Esophagus squamous epithelium (tissue), 5 donors: ENCODE measurements around the gene GABBR2. TPM values are rescaled to one million over a fixed set of nuclear protein-coding genes. Genes with fewer than 3 reads are reported as not detected.

Experiments used
- DNase-seq: peaks from one replicate; lab custom pipeline; 2025; lab: John Stamatoyannopoulos, UW
- H3K27ac ChIP-seq, 4 donors: fragments of 200-600 bp; sonication (generic); one replicate each; pipeline ENCODE4 v1.5.1; 2016 to 2019; ENCODE audit warnings: mild to moderate bottlenecking in 1 of 4
- H3K27me3 ChIP-seq, 4 donors: fragments of 200-600 bp; sonication (generic); 1 replicate in 3 of 4; 2 replicates in 1 of 4; pipeline versions ENCODE4 v1.5.1 to v1.6.0; 2017 to 2021; ENCODE audit warnings: antibody characterized with exemption in 1 of 4
- H3K36me3 ChIP-seq, 3 donors: fragments of 200-600 bp; sonication (generic); one replicate each; pipeline ENCODE4 v1.5.1; 2016 to 2019
- H3K4me1 ChIP-seq, 3 donors: fragments of 200-600 bp; sonication (generic); one replicate each; pipeline ENCODE4 v1.5.1; 2017 to 2019
- H3K4me3 ChIP-seq, 4 donors: fragments of 200-600 bp; sonication (generic); 1 replicate in 3 of 4; 2 replicates in 1 of 4; pipeline ENCODE4 v1.5.1; 2016 to 2019; ENCODE audit warnings: mild to moderate bottlenecking in 2 of 4, moderate library complexity in 1 of 4
- H3K9me3 ChIP-seq, 3 donors: fragments of 200-600 bp; sonication (generic); one replicate each; pipeline ENCODE4 v1.5.1; 2016 to 2019
- CTCF ChIP-seq, 6 experiments: fragments of 450-650 bp in 4 of 6; fragments of 200-600 bp in 2 of 6; sonication (generic) in 2 of 6; IDR thresholded peaks; one replicate each; pipeline ENCODE4 v1.5.1; 2016 to 2019; ENCODE audit warnings: antibody characterized with exemption in 6 of 6, mild to moderate bottlenecking in 4 of 6, moderate library complexity in 4 of 6
- POLR2A ChIP-seq, 4 donors: fragments of 450-650 bp; IDR thresholded peaks; one replicate each; pipeline ENCODE4 v1.6.1; 2017; ENCODE audit warnings: antibody characterized with exemption in 4 of 4, mild to moderate bottlenecking in 4 of 4, moderate library complexity in 3 of 4
- WGBS, 2 donors: methylation state at CpG; one replicate each; pipeline ENCODE4 v1.1.5; 2018; 5-methylcytosine and 5-hydroxymethylcytosine counted together
- intact Hi-C: fragments of 100-400 bp; cut with DNase I; formaldehyde crosslinking; loops from one replicate; pipeline ENCODE4 v1.15.0; 2022
- total RNA-seq, 4 donors: library from RNA; depleted of rRNA; stranded (reverse); fragments of >200 nt; gene quantifications; one replicate each; pipeline ENCODE4 v1.1.0, GENCODE V29; 2016
- donor health status: DM: yes; HTN: yes; CAD: no.

GABBR2 gene
- total RNA-seq, 4 donors from 2014 or later = not detected

GRCh38 chr9:98706651-98707165 is 2.0 kb downstream of the GABBR2 start:
- Histone ChIP-seq H3K27me3 (peaks cover 9 to 97% (median 23%) of the 10 kb centered on the region in 4 donors), H3K9me3 (no peaks in the 10 kb centered on the region), H3K27ac (no peak overlapping the region), H3K4me3 (no peak overlapping the region), H3K36me3 (no peaks in the 10 kb centered on the region), H3K4me1 (peaks cover 4 to 27% (median 7%) of the 10 kb centered on the region in 3 donors)
- no peak for DNase-seq
- TF ChIP-seq POLR2A (IDR thresholded peaks at IDR 0.05) (no peak), CTCF (IDR thresholded peaks at IDR 0.05) (no peak)
- WGBS, 2 donors = 6 to 7% methylated on average over 9 to 13 of the region's 15 CpGs
- intact Hi-C loops = no loop called here

GRCh38 chr9:98702835-98703380 is 5.8 kb downstream of the GABBR2 start:
- 41% methylated on average over 2 of the region's 2 CpGs; no CpG with 5 or more reads in 1 of the 2 donors for WGBS, 2 donors
- DNase-seq = no peak
- H3K9me3 ChIP-seq = no peaks in the 10 kb centered on the region
- TF ChIP-seq POLR2A (IDR thresholded peaks at IDR 0.05) = no peak
- TF ChIP-seq CTCF (IDR thresholded peaks at IDR 0.05) = no peak
- intact Hi-C loops = no loop called here
- H3K36me3 ChIP-seq = no peaks in the 10 kb centered on the region
- H3K4me1 ChIP-seq = peaks cover 0 to 12% (median 7%) of the 10 kb centered on the region in 3 donors
- no peak overlapping the region for H3K27ac ChIP-seq
- H3K4me3 ChIP-seq = no peak overlapping the region
- peaks cover 6 to 91% (median 9%) of the 10 kb centered on the region in 4 donors for H3K27me3 ChIP-seq

GRCh38 chr9:98702340-98702739 is 6.4 kb downstream of the GABBR2 start:
- intact Hi-C loops = no loop called here
- Histone ChIP-seq H3K9me3 (no peaks in the 10 kb centered on the region), H3K27ac (no peak overlapping the region), H3K4me1 (peaks cover 0 to 7% (median 2%) of the 10 kb centered on the region in 3 donors), H3K36me3 (no peaks in the 10 kb centered on the region), H3K27me3 (peaks cover under 1 to 85% (median 4%) of the 10 kb centered on the region in 4 donors), H3K4me3 (no peak overlapping the region)
- WGBS, 2 donors = 81 to 89% methylated on average over 8 of the region's 8 CpGs
- no peak for TF ChIP-seq POLR2A (IDR thresholded peaks at IDR 0.05)
- TF ChIP-seq CTCF (IDR thresholded peaks at IDR 0.05) = no peak
- DNase-seq = no peak

- H3K4me1 ChIP-seq = no peaks in the 10 kb centered on the region
- H3K4me3 ChIP-seq = no peak overlapping the region
- 40 to 61% methylated on average over 6 to 7 of the region's 7 CpGs for WGBS, 2 donors
- DNase-seq = no peak
- no peak overlapping the region for H3K27ac ChIP-seq
- TF ChIP-seq POLR2A (IDR thresholded peaks at IDR 0.05) = no peak
- no peak for TF ChIP-seq CTCF (IDR thresholded peaks at IDR 0.05)
- intact Hi-C loops = no loop called here
- H3K36me3 ChIP-seq = no peaks in the 10 kb centered on the region
- no peaks in the 10 kb centered on the region for H3K9me3 ChIP-seq
- peaks cover 0 to 77% (median 0%) of the 10 kb centered on the region in 4 donors for H3K27me3 ChIP-seq
Observed at GRCh38 chr9:98701576-98701975, 7.2 kb downstream of the GABBR2 start.

- no peak for DNase-seq
- no peak overlapping the region for H3K4me3 ChIP-seq
- 42 to 44% methylated on average over 4 of the region's 4 CpGs for WGBS, 2 donors
- TF ChIP-seq POLR2A (IDR thresholded peaks at IDR 0.05) (no peak), CTCF (IDR thresholded peaks at IDR 0.05) (no peak)
- H3K36me3 ChIP-seq = no peaks in the 10 kb centered on the region
- peaks cover 0 to 76% (median 0%) of the 10 kb centered on the region in 4 donors for H3K27me3 ChIP-seq
- no peaks in the 10 kb centered on the region for H3K9me3 ChIP-seq
- intact Hi-C loops = no loop called here
- H3K4me1 ChIP-seq = no peaks in the 10 kb centered on the region
- H3K27ac ChIP-seq = no peak overlapping the region
Observed at GRCh38 chr9:98700801-98701200, 7.9 kb downstream of the GABBR2 start.
